Thyroid gland (tissue), 4 donors: Measurements from ENCODE around the gene PNPLA1.

Source experiments
- POLR2A ChIP-seq, 2 donors: fragments of 450-650 bp; IDR thresholded peaks; one replicate each; pipeline ENCODE4 v1.6.1; 2017; ENCODE audit warnings: antibody characterized with exemption in 2 of 2, mild to moderate bottlenecking in 2 of 2, moderate library complexity in 1 of 2
- TF ChIP-seq, protein P1 (sequence below), 6 experiments: fragments of 200-600 bp in 3 of 6; fragments of 450-650 bp in 3 of 6; sonication (generic) in 3 of 6; IDR thresholded peaks; one replicate each; pipeline ENCODE4 v1.5.1; 2016 to 2019; ENCODE audit warnings: antibody characterized with exemption in 6 of 6, mild to moderate bottlenecking in 2 of 6, inconsistent platforms in 1 of 6, moderate library complexity in 1 of 6

GRCh38 chr6:36345681-36346466 lies 76.0 kb downstream of the PNPLA1 start:
- TF ChIP-seq, protein P1, sequence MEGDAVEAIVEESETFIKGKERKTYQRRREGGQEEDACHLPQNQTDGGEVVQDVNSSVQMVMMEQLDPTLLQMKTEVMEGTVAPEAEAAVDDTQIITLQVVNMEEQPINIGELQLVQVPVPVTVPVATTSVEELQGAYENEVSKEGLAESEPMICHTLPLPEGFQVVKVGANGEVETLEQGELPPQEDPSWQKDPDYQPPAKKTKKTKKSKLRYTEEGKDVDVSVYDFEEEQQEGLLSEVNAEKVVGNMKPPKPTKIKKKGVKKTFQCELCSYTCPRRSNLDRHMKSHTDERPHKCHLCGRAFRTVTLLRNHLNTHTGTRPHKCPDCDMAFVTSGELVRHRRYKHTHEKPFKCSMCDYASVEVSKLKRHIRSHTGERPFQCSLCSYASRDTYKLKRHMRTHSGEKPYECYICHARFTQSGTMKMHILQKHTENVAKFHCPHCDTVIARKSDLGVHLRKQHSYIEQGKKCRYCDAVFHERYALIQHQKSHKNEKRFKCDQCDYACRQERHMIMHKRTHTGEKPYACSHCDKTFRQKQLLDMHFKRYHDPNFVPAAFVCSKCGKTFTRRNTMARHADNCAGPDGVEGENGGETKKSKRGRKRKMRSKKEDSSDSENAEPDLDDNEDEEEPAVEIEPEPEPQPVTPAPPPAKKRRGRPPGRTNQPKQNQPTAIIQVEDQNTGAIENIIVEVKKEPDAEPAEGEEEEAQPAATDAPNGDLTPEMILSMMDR (IDR thresholded peaks at IDR 0.05) = no peak
- TF ChIP-seq POLR2A (IDR thresholded peaks at IDR 0.05) = no peak
